HG02623 (cell line): ENCODE measurements around the gene SND1.
"Not testable (repeated sequence)": the region's sequence is repeated elsewhere in the genome, so short reads cannot be mapped to it uniquely, and the experiment has no call there.

Experiments
- ATAC-seq: cut with Tn5 transposase; IDR thresholded peaks from one replicate; pipeline ENCODE4 v1.9.1; 2021; ENCODE audit warnings: moderate library complexity; ENCODE audit not compliant: unreplicated experiment

The SND1 gene

DNA sequence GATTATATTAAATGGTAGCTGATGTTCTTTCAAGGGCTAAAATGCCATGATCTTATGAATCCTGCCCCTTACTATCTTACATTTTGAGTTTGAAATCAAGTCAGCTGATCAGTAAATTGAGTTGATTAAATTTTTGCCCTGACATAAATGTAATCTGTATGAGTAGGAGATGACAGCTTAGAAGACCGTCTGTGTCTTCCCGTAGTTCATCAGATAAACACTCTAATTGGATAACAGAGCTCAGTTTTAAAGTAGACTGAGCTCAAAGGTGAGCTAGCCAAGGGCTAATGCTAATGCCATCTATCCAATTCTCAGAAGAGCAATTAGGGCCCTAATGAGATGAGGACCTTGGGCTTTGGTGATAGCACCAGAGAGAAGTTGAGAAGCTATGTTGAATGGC is 296.3 kb downstream of the SND1 start:
- no peak for ATAC-seq

DNA sequence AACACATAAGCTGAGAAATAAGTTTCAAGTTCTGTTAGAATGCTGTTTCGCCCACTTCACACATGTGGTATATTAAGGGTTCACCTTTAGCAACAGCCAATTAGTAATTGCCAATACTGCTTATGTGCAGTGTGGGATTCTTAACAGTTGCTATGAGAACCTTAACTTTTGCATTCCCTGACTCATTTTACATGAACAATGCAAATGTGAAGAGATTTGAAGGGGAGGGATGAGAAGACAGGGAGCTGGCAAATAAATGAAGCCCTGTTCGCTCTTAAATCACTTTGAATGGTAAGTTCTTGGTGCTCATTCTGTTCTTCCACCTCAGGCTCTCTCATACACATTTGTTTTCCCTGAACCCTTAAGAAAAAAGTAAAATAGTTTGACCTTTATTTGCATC is 296.9 kb downstream of the SND1 start:
- no peak for ATAC-seq

DNA sequence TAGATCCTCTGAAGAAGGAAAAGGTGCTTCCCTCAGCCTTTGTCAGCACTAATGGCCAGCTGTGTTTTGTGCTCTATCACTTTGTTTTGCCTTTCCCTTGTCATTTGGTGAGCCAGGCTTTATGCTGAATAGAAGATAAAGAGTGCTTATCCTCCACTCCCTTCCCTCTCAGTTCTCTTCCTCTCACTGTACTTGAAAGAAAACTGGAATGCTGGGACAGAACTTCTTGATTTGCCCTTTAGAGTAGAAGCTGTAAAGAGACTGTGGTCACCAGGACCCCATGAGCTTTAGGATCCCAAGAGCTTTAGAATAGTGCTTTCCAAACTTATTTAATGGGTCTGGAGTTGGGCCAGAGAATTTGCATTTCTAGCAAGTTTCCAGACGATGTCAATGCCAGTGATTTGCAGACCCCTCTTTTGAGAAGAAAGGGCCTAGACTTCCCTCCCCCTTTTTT is 297.8 kb downstream of the SND1 start:
- no peak for ATAC-seq

DNA sequence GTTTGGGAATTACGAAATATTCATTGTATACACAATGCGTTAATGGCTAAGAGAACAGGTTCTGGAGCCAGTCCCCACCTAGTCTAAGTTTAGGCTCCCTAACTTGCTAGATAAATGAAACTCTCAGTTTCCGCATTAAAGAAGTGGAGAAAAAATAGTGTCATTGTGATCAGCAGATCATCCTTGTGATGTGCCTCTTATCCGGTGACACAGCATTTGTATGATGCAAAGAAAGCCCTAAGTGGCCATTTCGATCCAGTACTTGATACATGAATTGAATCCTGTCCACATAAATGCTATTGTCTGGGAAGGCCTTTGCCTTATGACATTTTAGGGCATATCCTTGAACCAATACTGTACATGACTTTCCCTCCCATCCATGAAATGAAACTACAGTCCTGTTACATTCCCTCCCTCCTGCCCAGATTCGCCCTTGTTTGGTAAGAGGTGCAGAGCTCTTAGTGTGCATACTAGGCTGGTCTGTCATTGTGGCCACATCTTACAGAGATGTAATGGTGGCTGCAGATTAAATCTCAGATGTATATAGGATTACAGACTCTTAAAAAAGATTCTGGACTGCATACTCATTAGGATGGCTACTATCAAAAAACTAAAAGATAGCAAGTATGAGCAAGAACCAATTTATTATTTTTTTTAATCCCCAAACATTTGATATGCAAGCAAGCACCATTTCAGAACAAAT is 298.4 kb downstream of the SND1 start:
- no peak for ATAC-seq

DNA sequence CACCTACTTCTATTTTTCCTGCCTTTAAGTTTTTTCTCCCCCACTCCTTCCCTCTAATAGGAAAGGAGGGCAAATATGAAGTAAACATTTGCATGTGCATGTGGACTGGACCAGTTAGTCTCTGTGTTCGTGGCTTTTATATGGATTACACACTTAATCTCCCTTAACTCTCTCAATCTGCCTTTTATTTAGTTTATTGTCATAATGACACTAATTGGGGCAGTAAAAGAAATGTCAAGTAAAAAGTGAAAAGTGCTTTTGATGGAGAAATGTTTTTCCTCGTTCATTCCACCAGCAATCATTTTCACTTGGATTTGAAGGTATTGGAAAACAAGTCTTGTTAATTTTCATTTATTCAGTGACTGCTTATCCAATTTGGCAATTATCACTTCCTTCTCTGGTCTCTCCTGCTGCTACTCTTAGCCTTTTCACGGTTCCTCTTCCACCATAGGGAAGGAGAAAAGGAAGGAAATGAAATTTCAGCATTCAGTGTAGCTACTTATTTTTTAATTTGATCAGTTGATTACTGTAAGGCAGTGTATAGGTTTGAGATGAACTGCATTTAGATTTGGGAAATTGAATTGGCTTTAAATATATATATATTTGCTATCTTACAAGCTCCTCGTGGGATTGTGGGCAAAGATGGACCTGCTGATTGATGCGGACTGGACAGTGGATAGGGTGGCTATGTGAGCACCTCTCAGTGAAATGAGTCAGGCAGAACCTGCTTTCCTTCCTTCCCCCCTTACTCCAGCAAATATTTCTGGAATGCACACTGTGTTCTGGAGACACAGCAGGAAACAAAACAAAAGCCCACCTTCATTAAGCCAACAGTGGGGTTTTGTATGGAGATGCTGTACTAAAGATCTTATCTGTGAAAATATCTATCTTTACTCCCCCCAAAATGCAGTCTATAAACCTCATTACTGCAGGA is 301.7 kb downstream of the SND1 start:
- ATAC-seq, result no peak

GRCh38 chr7:127954357-127954748 is 302.4 kb downstream of the SND1 start:
- no peak for ATAC-seq

GRCh38 chr7:127955051-127955531 is 303.1 kb downstream of the SND1 start:
- no peak for ATAC-seq

- no peak for ATAC-seq
Observed at GRCh38 chr7:127957886-127958285, 305.9 kb downstream of the SND1 start.

GRCh38 chr7:127959770-127960169 is 307.8 kb downstream of the SND1 start:
- ATAC-seq, result peak; percentile 86

- no peak for ATAC-seq
Observed at GRCh38 chr7:127961786-127962453, 309.9 kb downstream of the SND1 start.

GRCh38 chr7:127962589-127963361 is 310.8 kb downstream of the SND1 start:
- ATAC-seq, result no peak

DNA sequence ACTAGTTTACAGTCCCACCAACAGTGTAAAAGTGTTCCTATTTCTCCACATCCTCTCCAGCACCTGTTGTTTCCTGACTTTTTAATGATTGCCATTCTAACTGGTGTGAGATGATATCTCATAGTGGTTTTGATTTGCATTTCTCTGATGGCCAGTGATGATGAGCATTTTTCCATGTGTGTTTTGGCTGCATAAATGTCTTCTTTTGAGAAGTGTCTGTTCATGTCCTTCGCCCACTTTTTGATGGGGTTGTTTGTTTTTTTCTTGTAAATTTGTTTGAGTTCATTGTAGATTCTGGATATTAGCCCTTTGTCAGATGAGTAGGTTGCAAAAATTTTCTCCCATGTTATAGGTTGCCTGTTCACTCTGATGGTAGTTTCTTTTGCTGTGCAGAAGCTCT is 311.9 kb downstream of the SND1 start:
- not testable (repeated sequence) for ATAC-seq

- no peak for ATAC-seq
Observed at GRCh38 chr7:127967281-127967680, 315.3 kb downstream of the SND1 start.

GRCh38 chr7:127968547-127968946 is 316.6 kb downstream of the SND1 start:
- no peak for ATAC-seq

- no peak for ATAC-seq
Observed at GRCh38 chr7:127973832-127974231, 321.8 kb downstream of the SND1 start.

GRCh38 chr7:127974446-127975035 is 322.5 kb downstream of the SND1 start:
- ATAC-seq, result no peak

GRCh38 chr7:127976056-127976737 is 324.2 kb downstream of the SND1 start:
- no peak for ATAC-seq

- no peak for ATAC-seq
Observed at GRCh38 chr7:127976738-127977120, 324.7 kb downstream of the SND1 start.

DNA sequence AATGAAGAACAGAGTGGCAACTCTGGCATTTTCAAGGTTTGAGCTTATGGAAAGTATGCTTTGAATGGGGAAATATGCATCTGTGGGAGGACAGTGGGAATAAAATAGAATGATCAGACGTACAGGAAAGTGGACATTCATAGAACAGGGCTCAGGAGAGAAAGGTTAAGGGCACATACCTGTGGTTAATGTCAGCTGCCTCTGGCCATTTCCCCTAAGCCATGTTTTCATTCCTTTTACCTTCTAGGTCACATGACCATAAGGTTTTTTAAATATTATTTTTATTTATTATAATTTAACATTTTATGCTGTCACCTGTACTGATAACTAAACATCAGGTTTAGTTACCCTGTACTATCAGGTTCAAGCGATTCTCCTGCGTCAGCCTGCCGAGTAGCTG is 326.4 kb downstream of the SND1 start:
- no peak for ATAC-seq
